Mucosa of descending colon (tissue), 3 donors: ENCODE measurements around the gene SPTBN5. TPM values are rescaled to one million over a fixed set of nuclear protein-coding genes. Genes with fewer than 3 reads are reported as not detected.

Experiments
- ATAC-seq: fragments of 200-7000 bp; cut with Tn5 transposase; one replicate; pipeline ENCODE4 v1.9.1; 2020; ENCODE audit warnings: mild to moderate bottlenecking, moderate library complexity
- DNase-seq, 3 donors: peaks; one replicate each; pipeline ENCODE4 v3.0.0-alpha.2; 2020
- H3K36me3 ChIP-seq: fragments of 200-600 bp; one replicate; pipeline ENCODE4 v1.8.0; 2021; ENCODE audit warnings: low read depth, mild to moderate bottlenecking
- H3K4me1 ChIP-seq: fragments of 200-600 bp; one replicate; pipeline ENCODE4 v1.8.0; 2021; ENCODE audit warnings: low read depth, mild to moderate bottlenecking
- H3K4me3 ChIP-seq: fragments of 200-600 bp; one replicate; pipeline ENCODE4 v1.8.0; 2021; ENCODE audit warnings: mild to moderate bottlenecking
- H3K9me3 ChIP-seq: fragments of 200-600 bp; one replicate; pipeline ENCODE4 v1.8.0; 2021; ENCODE audit warnings: mild to moderate bottlenecking
- CTCF ChIP-seq: fragments of 200-600 bp; IDR thresholded peaks from one replicate; pipeline ENCODE4 v1.8.0; 2022; ENCODE audit warnings: antibody characterized with exemption, mild to moderate bottlenecking
- intact Hi-C, 2 donors: fragments of 100-400 bp; cut with DNase I in 1 of 2; cut with micrococcal nuclease in 1 of 2; formaldehyde crosslinking; loops; one replicate each; pipeline versions ENCODE4 v1.11.0 to v1.11.1; 2022; cut with DNase I, micrococcal nuclease
- total RNA-seq, 3 donors: library from RNA; stranded (reverse); fragmentation: NEBNext Ultra II Directional in 2 of 3; extraction: Animal tissue kit (Norgen Biotek cat#: 25700) in 2 of 3; gene quantifications; one replicate each; pipeline versions ENCODE4 v1.2.1 to v1.2.4, GENCODE V29; 2021 to 2023
- donor health status: DM: no; HTN: no; CAD: no; lungs with moderate emphysema.
- donor health status: DM: no; HTN: no; CAD: no.
- donor health status: DM: no; HTN: yes; CAD: no.

Gene SPTBN5
- total RNA-seq, 3 donors from 2014 or later, result 0.36 to 2.2 (median 0.87) TPM

DNA sequence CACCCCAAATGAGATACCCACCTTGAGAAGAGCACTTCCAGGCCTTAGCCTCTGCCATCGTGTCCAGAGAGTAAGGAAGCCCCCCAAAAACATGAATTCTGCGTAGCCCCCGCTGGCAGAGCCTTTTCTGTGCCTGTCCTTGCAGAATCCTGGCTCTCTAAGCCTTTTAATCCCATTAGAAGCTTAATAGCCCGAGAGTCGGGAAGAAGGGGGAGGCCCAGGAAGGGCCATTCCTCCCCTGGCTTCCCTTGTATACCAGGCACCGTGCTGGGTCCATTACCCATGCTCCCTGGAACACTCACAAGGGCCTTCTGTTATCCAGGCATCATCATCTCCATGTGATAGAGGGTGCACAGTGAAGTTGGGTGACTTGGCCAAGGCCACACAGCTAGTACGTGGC is 7.1 kb downstream of the SPTBN5 start:
- Histone ChIP-seq H3K36me3 (no peaks in the 10 kb centered on the region), H3K9me3 (no peaks in the 10 kb centered on the region), H3K4me3 (no peak overlapping the region), H3K4me1 (peaks cover 9% of the 10 kb centered on the region)
- intact Hi-C loops, result no loop called here
- no peak for DNase-seq
- ATAC-seq, result no peak
- TF ChIP-seq CTCF, result no peak

- Histone ChIP-seq H3K9me3 (no peaks in the 10 kb centered on the region), H3K36me3 (no peaks in the 10 kb centered on the region), H3K4me1 (peaks cover 14% of the 10 kb centered on the region), H3K4me3 (no peak overlapping the region)
- intact Hi-C loops, result no loop called here
- no peak for TF ChIP-seq CTCF
- DNase-seq (no peak), ATAC-seq (no peak)
Observed at GRCh38 chr15:41885841-41886240, 8.0 kb downstream of the SPTBN5 start.

- intact Hi-C loops, result no loop called here
- H3K36me3 ChIP-seq, result no peaks in the 10 kb centered on the region
- H3K4me1 ChIP-seq, result peaks cover 14% of the 10 kb centered on the region
- DNase-seq (no peak), ATAC-seq (no peak)
- H3K4me3 ChIP-seq, result no peak overlapping the region
- TF ChIP-seq CTCF, result no peak
- no peaks in the 10 kb centered on the region for H3K9me3 ChIP-seq
Observed at GRCh38 chr15:41885321-41885720, 8.5 kb downstream of the SPTBN5 start.

DNA sequence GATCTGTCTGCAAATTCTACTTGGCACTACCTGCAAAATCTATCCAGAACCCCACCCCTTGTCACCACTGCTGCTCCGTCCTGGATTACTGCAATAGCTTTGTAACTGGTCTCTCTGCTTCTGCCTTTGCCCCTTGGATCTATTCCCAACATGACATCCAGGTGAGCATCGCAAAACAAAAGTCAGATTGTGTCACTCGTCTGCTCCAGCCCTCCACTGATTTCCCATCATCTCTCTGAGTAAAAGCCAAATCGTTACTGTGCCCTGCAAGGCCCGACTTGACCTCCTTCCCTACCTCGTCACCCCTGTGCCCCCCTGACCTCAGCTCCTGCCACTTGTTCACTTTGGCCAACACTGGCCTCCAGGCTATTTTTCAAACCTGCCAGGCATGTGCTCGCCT is 9.4 kb downstream of the SPTBN5 start:
- TF ChIP-seq CTCF, result no peak
- H3K4me1 ChIP-seq, result peaks cover 14% of the 10 kb centered on the region
- intact Hi-C loops, result no loop called here
- H3K4me3 ChIP-seq, result no peak overlapping the region
- ATAC-seq (no peak), DNase-seq (no peak)
- no peaks in the 10 kb centered on the region for H3K36me3 ChIP-seq
- no peaks in the 10 kb centered on the region for H3K9me3 ChIP-seq

DNA sequence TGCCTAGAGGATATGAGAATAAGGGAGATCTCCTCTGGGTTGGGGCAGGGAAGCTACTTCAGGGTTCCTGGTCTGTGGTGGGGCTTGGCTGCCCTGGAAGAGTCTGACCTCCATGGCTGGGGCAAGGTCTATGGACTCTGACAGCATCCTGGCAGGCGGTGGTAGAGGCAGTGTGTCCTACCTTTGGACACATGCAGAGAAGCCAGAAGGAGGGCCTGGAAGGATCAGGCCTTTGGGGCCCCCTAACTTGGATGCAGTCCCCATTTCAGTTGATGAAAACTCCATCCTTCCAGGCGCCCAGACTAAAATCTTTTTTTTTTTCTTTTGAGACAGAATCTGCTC is 10.4 kb downstream of the SPTBN5 start:
- Histone ChIP-seq H3K4me3 (no peak overlapping the region), H3K9me3 (no peaks in the 10 kb centered on the region), H3K36me3 (no peaks in the 10 kb centered on the region), H3K4me1 (peaks cover 14% of the 10 kb centered on the region)
- no peak for DNase-seq
- no peak for TF ChIP-seq CTCF
- intact Hi-C loops, result no loop called here
- no peak for ATAC-seq
